Ascending aorta (tissue), 2 donors: Measurements from ENCODE around the gene PMPCA. TPM values are rescaled to one million over a fixed set of nuclear protein-coding genes. Genes with fewer than 3 reads are reported as not detected.

Experiments used
- DNase-seq, 2 donors: peaks; one replicate each; pipeline ENCODE4 v3.0.0-alpha.2; 2019; ENCODE audit warnings: low spot score in 2 of 2
- H3K27ac ChIP-seq, 2 donors: fragments of 200-600 bp; sonication (generic); one replicate each; pipeline ENCODE4 v1.5.1; 2016 to 2017; ENCODE audit warnings: mild to moderate bottlenecking in 1 of 2
- H3K27me3 ChIP-seq: fragments of 200-600 bp; sonication (generic); one replicate; pipeline ENCODE4 v1.5.1; 2017
- H3K36me3 ChIP-seq, 2 donors: fragments of 200-600 bp; sonication (generic); one replicate each; pipeline ENCODE4 v1.5.1; 2016
- H3K4me1 ChIP-seq, 2 donors: fragments of 200-600 bp; sonication (generic); one replicate each; pipeline ENCODE4 v1.5.1; 2016 to 2017; ENCODE audit warnings: mild to moderate bottlenecking in 1 of 2
- H3K4me3 ChIP-seq, 2 donors: fragments of 200-600 bp; sonication (generic); one replicate each; pipeline ENCODE4 v1.5.1; 2016 to 2017; ENCODE audit warnings: mild to moderate bottlenecking in 1 of 2
- H3K9me3 ChIP-seq, 2 donors: fragments of 200-600 bp; sonication (generic); one replicate each; pipeline ENCODE4 v1.5.1; 2016
- intact Hi-C: fragments of 100-400 bp; cut with DNase I; formaldehyde crosslinking; loops from one replicate; pipeline ENCODE4 v1.15.1; 2023
- total RNA-seq: library from RNA; depleted of rRNA; stranded (reverse); fragments of >200 nt; gene quantifications from one replicate; pipeline ENCODE4 v1.1.0, GENCODE V29; 2016
- TF ChIP-seq, protein P1 (sequence below), 3 experiments: fragments of 200-600 bp in 2 of 3; fragments of 450-650 bp in 1 of 3; sonication (generic) in 2 of 3; IDR thresholded peaks; one replicate each; pipeline ENCODE4 v1.5.1; 2016 to 2019; ENCODE audit warnings: antibody characterized with exemption in 3 of 3, mild to moderate bottlenecking in 1 of 3, moderate library complexity in 1 of 3

Gene PMPCA
- total RNA-seq, 1 donor from 2014 or later, result 69.1 TPM

DNA sequence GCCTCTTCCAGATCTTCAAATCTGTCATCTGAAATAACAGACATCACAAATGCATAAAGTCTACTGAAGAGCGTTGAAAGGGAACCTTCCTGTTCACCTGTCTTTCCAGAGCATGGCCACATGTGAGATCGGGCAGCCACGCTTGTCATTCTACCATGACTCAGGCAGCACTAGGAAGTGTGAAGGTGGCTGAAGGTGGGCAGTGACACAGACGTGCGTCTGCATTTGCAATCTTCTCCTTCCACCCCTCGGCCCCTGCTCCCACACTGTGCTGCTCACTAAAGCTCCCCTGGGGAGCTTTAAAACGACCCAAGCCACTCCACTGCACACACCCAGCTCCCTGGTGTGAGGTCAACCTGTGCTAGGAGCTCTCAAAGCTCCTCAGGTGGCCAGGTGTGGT, 2.5 kb upstream of the PMPCA start:
- peaks cover 9 to 19% of the 10 kb centered on the region in 2 donors for H3K4me1 ChIP-seq
- no peaks in the 10 kb centered on the region for H3K9me3 ChIP-seq
- no peak overlapping the region for H3K4me3 ChIP-seq
- intact Hi-C loops, result no loop called here
- H3K27me3 ChIP-seq, result no peaks in the 10 kb centered on the region
- H3K36me3 ChIP-seq, result peaks cover 29 to 40% of the 10 kb centered on the region in 2 donors
- no peak for DNase-seq
- TF ChIP-seq, protein P1, sequence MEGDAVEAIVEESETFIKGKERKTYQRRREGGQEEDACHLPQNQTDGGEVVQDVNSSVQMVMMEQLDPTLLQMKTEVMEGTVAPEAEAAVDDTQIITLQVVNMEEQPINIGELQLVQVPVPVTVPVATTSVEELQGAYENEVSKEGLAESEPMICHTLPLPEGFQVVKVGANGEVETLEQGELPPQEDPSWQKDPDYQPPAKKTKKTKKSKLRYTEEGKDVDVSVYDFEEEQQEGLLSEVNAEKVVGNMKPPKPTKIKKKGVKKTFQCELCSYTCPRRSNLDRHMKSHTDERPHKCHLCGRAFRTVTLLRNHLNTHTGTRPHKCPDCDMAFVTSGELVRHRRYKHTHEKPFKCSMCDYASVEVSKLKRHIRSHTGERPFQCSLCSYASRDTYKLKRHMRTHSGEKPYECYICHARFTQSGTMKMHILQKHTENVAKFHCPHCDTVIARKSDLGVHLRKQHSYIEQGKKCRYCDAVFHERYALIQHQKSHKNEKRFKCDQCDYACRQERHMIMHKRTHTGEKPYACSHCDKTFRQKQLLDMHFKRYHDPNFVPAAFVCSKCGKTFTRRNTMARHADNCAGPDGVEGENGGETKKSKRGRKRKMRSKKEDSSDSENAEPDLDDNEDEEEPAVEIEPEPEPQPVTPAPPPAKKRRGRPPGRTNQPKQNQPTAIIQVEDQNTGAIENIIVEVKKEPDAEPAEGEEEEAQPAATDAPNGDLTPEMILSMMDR (IDR thresholded peaks at IDR 0.05), result no peak
- H3K27ac ChIP-seq, result no peak overlapping the region

DNA sequence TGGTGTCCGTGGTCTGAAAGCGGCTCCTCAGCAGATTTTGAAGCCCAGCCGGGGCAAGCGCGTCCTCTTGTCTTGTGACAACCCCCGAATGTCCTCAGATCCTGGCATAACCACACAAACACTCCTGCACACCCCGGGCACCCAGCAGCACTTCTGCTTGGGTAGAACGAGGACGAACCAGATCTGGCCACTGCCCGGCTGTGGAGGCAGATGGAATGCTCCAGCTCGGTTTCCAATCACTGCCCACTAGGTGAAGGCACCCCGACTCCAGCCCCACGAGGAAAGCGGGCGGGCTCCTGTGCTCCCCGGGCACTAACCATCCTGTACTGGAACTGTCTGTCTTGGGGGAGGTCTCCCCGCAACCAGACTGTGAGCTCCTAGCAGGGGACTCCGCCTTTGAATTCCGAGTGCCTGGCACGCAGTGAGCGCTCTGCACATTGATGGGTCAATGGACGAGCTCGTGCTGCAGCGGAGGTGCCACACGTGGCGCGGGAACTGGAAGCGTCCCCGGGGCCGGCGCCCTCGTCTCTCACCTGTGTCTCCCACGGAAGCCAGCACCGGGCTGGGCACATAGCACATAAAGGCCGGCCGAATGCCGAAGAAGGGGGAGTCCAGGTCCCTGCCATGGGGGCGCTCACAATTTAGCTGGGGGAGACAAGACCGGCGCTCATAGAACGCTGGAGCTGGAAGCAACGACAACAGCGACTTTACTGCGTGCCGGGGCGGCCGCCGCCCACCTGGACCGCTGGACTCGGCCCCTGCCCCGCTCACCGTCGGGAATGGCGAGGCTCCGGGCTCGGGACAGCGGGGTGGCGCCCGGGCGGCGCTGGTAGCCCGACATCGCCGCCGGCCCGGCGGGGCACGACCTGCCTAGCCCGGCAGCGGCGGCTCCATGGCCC, 652 bp upstream of the PMPCA start:
- Histone ChIP-seq H3K36me3 (peaks cover 42 to 46% of the 10 kb centered on the region in 2 donors), H3K27ac (peak overlapping the region; percentile 60 to 77)

DNA sequence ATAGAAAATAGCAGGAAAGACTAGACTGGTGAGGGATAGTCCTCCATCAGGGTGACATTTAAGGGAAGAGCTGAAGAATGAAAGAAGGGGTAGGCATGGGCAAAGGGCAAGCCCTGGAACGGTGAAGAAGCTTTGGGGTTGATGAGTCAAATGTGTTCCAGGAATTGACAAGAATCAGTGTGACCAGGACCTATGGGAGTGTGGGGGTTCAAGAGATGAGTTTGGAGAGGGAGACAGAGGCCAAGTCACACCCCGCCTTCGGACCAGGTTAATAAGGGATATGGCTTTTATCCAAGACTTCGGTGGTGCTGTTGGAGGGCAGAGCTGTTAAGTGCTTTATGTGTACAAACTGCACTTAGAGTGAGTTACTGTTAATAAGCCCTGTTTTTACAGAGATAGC, 920 bp downstream of the PMPCA start:
- intact Hi-C loops, result loop anchor here (2.0 to 5.0 kb wide), 2 partner anchors 27 to 71 kb away; partner anchors contain the start of genes INPP5E and SEC16A

More for the DNA sequence above, 652 bp upstream of the PMPCA start:
- peaks cover 9 to 19% of the 10 kb centered on the region in 2 donors for H3K4me1 ChIP-seq
- peak in 1 of 2 donors; percentile 67 for DNase-seq
- TF ChIP-seq, protein P1 (IDR thresholded peaks at IDR 0.05), result peak in 1 of 3 experiments; percentile 4
- intact Hi-C loops, result loop anchor here (1.0 to 5.0 kb wide), 4 partner anchors 10 to 72 kb away; partner anchors contain the start of genes DNLZ, INPP5E, SEC16A and SNAPC4
- H3K27me3 ChIP-seq, result no peaks in the 10 kb centered on the region
- no peaks in the 10 kb centered on the region for H3K9me3 ChIP-seq
- peak overlapping the region; percentile 72 to 92 for H3K4me3 ChIP-seq

GRCh38 chr9:136412962-136413361, 2.5 kb downstream of the PMPCA start:
- Histone ChIP-seq H3K27ac (no peak overlapping the region), H3K36me3 (peaks cover 52 to 54% of the 10 kb centered on the region in 2 donors), H3K27me3 (no peaks in the 10 kb centered on the region), H3K4me3 (no peak overlapping the region), H3K4me1 (peaks cover 9 to 19% of the 10 kb centered on the region in 2 donors), H3K9me3 (no peaks in the 10 kb centered on the region)
- TF ChIP-seq, protein P1 (IDR thresholded peaks at IDR 0.05), result no peak
- no peak for DNase-seq
- intact Hi-C loops, result loop anchor here (5.0 kb wide), 1 partner anchor 69 kb away; the partner anchor contains the start of gene SEC16A

More for the DNA sequence above, 920 bp downstream of the PMPCA start:
- H3K36me3 ChIP-seq, result peaks cover 44 to 47% of the 10 kb centered on the region in 2 donors
- H3K9me3 ChIP-seq, result no peaks in the 10 kb centered on the region
- no peak for DNase-seq
- peak overlapping the region; percentile 72 to 92 for H3K4me3 ChIP-seq
- peaks cover 9 to 19% of the 10 kb centered on the region in 2 donors for H3K4me1 ChIP-seq
- TF ChIP-seq, protein P1 (IDR thresholded peaks at IDR 0.05), result no peak
- H3K27me3 ChIP-seq, result no peaks in the 10 kb centered on the region
- no peak overlapping the region for H3K27ac ChIP-seq

DNA sequence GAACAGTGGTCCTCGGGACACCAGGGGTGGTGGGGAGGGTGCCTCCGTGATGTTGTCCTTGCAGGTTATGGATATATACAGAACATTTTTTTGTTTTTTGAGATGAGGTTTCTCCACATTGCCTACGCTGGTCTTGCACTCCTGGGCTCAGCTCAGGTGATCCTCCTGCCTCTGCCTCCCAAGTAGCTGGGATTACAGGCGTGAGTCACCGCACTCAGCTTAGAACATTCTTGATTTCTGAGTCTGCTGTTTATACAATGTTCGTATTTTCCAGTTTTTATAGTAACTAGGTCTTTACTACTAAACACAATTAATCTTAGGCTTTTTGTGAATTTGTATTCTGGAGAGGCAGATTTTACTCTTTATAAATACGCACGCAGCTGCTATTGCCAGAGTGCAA, 6.0 kb downstream of the PMPCA start:
- Histone ChIP-seq H3K9me3 (no peaks in the 10 kb centered on the region), H3K4me3 (no peak overlapping the region), H3K36me3 (peaks cover 85 to 87% of the 10 kb centered on the region in 2 donors), H3K4me1 (peaks cover 0 to 6% of the 10 kb centered on the region in 2 donors), H3K27ac (no peak overlapping the region), H3K27me3 (no peaks in the 10 kb centered on the region)
- intact Hi-C loops, result no loop called here
- TF ChIP-seq, protein P1 (IDR thresholded peaks at IDR 0.05), result no peak
- no peak for DNase-seq
